A549 (cell line): ENCODE data around the gene ZNF697. TPM values are rescaled to one million over a fixed set of nuclear protein-coding genes. Genes with fewer than 3 reads are reported as not detected.

Experiments
- ATAC-seq, 2 experiments: fragments of 200-7000 bp in 1 of 2; fragments of >200 bp in 1 of 2; cut with Nextera tagmentation in 1 of 2; cut with Tn5 transposase in 1 of 2; 3 replicates each; pipeline versions ENCODE4 v1.8.0 to v1.9.1; 2018 to 2020; ENCODE audit warnings: mild to moderate bottlenecking in 1 of 2, moderate library complexity in 1 of 2
- CTCF ChIA-PET: fragments of 300-600 bp; sonication (Branson Sonifier 250); formaldehyde crosslinking; extraction: SDS; loops from one replicate; lab custom pipeline; 2021; ENCODE audit warnings: antibody characterized with exemption, inconsistent platforms; lab: Yijun Ruan, JAX
- POLR2A ChIA-PET: fragments of 350-600 bp; formaldehyde crosslinking; extraction: SDS; loops from one replicate; lab custom pipeline; 2021; ENCODE audit warnings: antibody characterized with exemption, inconsistent platforms; lab: Yijun Ruan, JAX
- DNase-seq, 2 experiments: peaks; one replicate each; pipeline versions ENCODE4 v3.0.0 to v3.0.0-alpha.2; 2011 to 2016; ENCODE audit warnings: low read depth in 1 of 2, low spot score in 1 of 2
- FAIRE-seq: peaks from 2 replicates; lab custom pipeline; 2011; peaks lifted over from hg19 to GRCh38; lab: Jason Lieb, UNC
- H3K27ac ChIP-seq, 2 experiments: fragments of >200 bp; sonication (Bioruptor Twin); formaldehyde crosslinking; 3 replicates each; pipeline ENCODE4 v1.5.1; 2016 to 2017
- H3K4me1 ChIP-seq: fragments of >200 bp; sonication (Bioruptor Twin); formaldehyde crosslinking; 3 replicates; pipeline ENCODE4 v1.6.1; 2016
- H3K4me2 ChIP-seq: fragments of >200 bp; sonication (Bioruptor Twin); formaldehyde crosslinking; 3 replicates; pipeline ENCODE4 v1.6.1; 2016
- H3K4me3 ChIP-seq: fragments of >200 bp; sonication (Bioruptor Twin); formaldehyde crosslinking; 3 replicates; pipeline ENCODE4 v1.5.1; 2016
- H3K9me3 ChIP-seq: fragments of >200 bp; sonication (Bioruptor Twin); formaldehyde crosslinking; 3 replicates; pipeline ENCODE4 v1.6.1; 2016
- CBX2 ChIP-seq: fragments of 200-600 bp; sonication (generic); IDR thresholded peaks from 2 replicates; pipeline ENCODE4 v1.6.1; 2016; ENCODE audit warnings: low read depth, mild to moderate bottlenecking, borderline replicate concordance
- CHD2 ChIP-seq: fragments of 150-350 bp; IDR thresholded peaks from 2 replicates; pipeline ENCODE4 v1.6.1; 2014; ENCODE audit warnings: low read length; ENCODE audit not compliant: partially characterized antibody
- EHF ChIP-seq: fragments of 250-450 bp; sonication (Bioruptor Pico); IDR thresholded peaks from 2 replicates; pipeline ENCODE4 v1.5.0; 2020; ENCODE audit warnings: mild to moderate bottlenecking
- EHMT2 ChIP-seq: fragments of 200-600 bp; sonication (generic); IDR thresholded peaks from 2 replicates; pipeline ENCODE4 v1.6.1; 2016; ENCODE audit warnings: antibody characterized with exemption, low read depth, mild to moderate bottlenecking, moderate library complexity
- FOSB ChIP-seq: fragments of 250-450 bp; sonication (Bioruptor Pico); IDR thresholded peaks from 2 replicates; pipeline ENCODE4 v1.5.0; 2020; ENCODE audit warnings: mild to moderate bottlenecking, moderate library complexity
- HDAC2 ChIP-seq: fragments of 200-600 bp; sonication (generic); IDR thresholded peaks from 2 replicates; pipeline ENCODE4 v1.6.1; 2016
- HEYL ChIP-seq: fragments of 250-450 bp; sonication (Bioruptor Pico); IDR thresholded peaks from 2 replicates; pipeline ENCODE4 v1.8.0; 2021; ENCODE audit warnings: mild to moderate bottlenecking, moderate library complexity
- JUN ChIP-seq, 2 experiments: fragments of >200 bp; sonication (Bioruptor Twin); formaldehyde crosslinking; IDR thresholded peaks; 2 replicates in 1 of 2; 3 replicates in 1 of 2; pipeline ENCODE4 v1.6.1; 2016 to 2017
- KDM5A ChIP-seq: fragments of 200-600 bp; sonication (generic); IDR thresholded peaks from 2 replicates; pipeline ENCODE4 v1.6.1; 2016; ENCODE audit warnings: antibody characterized with exemption, mild to moderate bottlenecking
- MAX ChIP-seq: IDR thresholded peaks from 2 replicates; pipeline ENCODE4 v1.6.1; 2012
- MAZ ChIP-seq: fragments of 150-350 bp; IDR thresholded peaks from 2 replicates; pipeline ENCODE4 v1.6.1; 2014; ENCODE audit warnings: antibody characterized with exemption, low read depth, low read length, borderline replicate concordance
- PBX3 ChIP-seq: IDR thresholded peaks from 2 replicates; pipeline ENCODE4 v1.6.1; 2012
- PHF8 ChIP-seq: fragments of 200-600 bp; sonication (generic); IDR thresholded peaks from 2 replicates; pipeline ENCODE4 v1.6.1; 2016; ENCODE audit warnings: low read depth, mild to moderate bottlenecking, antibody characterized with exemption, moderate library complexity, borderline replicate concordance
- RARB ChIP-seq: fragments of 250-450 bp; sonication (Bioruptor Pico); IDR thresholded peaks from 2 replicates; pipeline ENCODE4 v1.8.0; 2021; ENCODE audit warnings: mild to moderate bottlenecking, moderate library complexity
- RCOR1 ChIP-seq: fragments of 150-350 bp; IDR thresholded peaks from 2 replicates; pipeline ENCODE4 v1.6.1; 2014; ENCODE audit warnings: antibody characterized with exemption, low read length, low read depth
- RNF2 ChIP-seq: fragments of 200-600 bp; sonication (generic); IDR thresholded peaks from 2 replicates; pipeline ENCODE4 v1.6.1; 2016; ENCODE audit warnings: low read depth, mild to moderate bottlenecking, antibody characterized with exemption, moderate library complexity, borderline replicate concordance
- SREBF2 ChIP-seq: fragments of 450-650 bp; IDR thresholded peaks from 2 replicates; pipeline ENCODE4 v1.6.1; 2014; ENCODE audit warnings: mild to moderate bottlenecking, moderate library complexity
- TP53 ChIP-seq: fragments of 250-450 bp; sonication (Bioruptor Pico); IDR thresholded peaks from 2 replicates; pipeline ENCODE4 v1.5.0; 2021; ENCODE audit warnings: mild to moderate bottlenecking, moderate library complexity
- USF2 ChIP-seq: fragments of 450-650 bp; IDR thresholded peaks from 2 replicates; pipeline ENCODE4 v1.6.1; 2014; ENCODE audit warnings: antibody characterized with exemption
- ZFP36 ChIP-seq: fragments of 450-650 bp; IDR thresholded peaks from 2 replicates; pipeline ENCODE4 v1.6.1; 2014; ENCODE audit warnings: borderline replicate concordance; ENCODE audit not compliant: partially characterized antibody
- ZNF302 ChIP-seq: fragments of 250-450 bp; sonication (Bioruptor Pico); IDR thresholded peaks from 2 replicates; pipeline ENCODE4 v1.9.0; 2021; ENCODE audit warnings: inconsistent platforms, mild to moderate bottlenecking, moderate library complexity
- ZSCAN20 ChIP-seq: fragments of 250-450 bp; sonication (Bioruptor Pico); IDR thresholded peaks from 2 replicates; pipeline ENCODE4 v1.8.0; 2022; ENCODE audit warnings: mild to moderate bottlenecking, moderate library complexity
- WGBS: methylation state at CpG from one replicate; pipeline ENCODE4 v1.1.6; 2017; ENCODE audit errors: missing lambda C conversion rate; 5-methylcytosine and 5-hydroxymethylcytosine counted together
- polyA plus RNA-seq, 4 experiments: library from polyadenylated mRNA; depleted of rRNA in 3 of 4; stranded (reverse); fragments of >200 nt; fragmentation: RNase III in 1 of 4; extraction: RNeasy Plus Mini Kit Qiagen cat#74134 plus additional on column Dnase treatment in 1 of 4; gene quantifications; 2 replicates in 3 of 4; 3 replicates in 1 of 4; pipeline ENCODE4 v1.2.3, GENCODE V29; 2011 to 2017

Gene ZNF697
- polyA plus RNA-seq, 2 of the 4 experiments (the other 2 are of a cell fraction): 2.2 to 2.6 TPM

- no peaks in the 10 kb centered on the region for H3K4me1 ChIP-seq
- WGBS: 44% methylated on average over 1 of the region's 1 CpG
- TF ChIP-seq HDAC2 (no peak), ZNF302 (no peak), RNF2 (no peak)
- TF ChIP-seq, all 56 proteins: peak for 0
- DNase-seq (no peak), FAIRE-seq (no peak), ATAC-seq (no peak)
- Histone ChIP-seq H3K9me3 (no peaks in the 10 kb centered on the region), H3K27ac (no peak overlapping the region), H3K4me2 (no peak overlapping the region), H3K4me3 (no peak overlapping the region)
- ChIA-PET CTCF (interaction anchor here (1.2 to 1.4 kb wide), 2 partner anchors 22 to 38 kb away, joined by 3 to 5 read pairs; no protein-coding TSS in a partner anchor), POLR2A (no interaction called here)
Measured at GRCh38 chr1:119637710-119638109, 10.4 kb downstream of the ZNF697 start.

GRCh38 chr1:119636491-119637089, 11.5 kb downstream of the ZNF697 start:
- ATAC-seq (no peak), DNase-seq (no peak), FAIRE-seq (no peak)
- Histone ChIP-seq H3K9me3 (no peaks in the 10 kb centered on the region), H3K4me3 (no peak overlapping the region), H3K27ac (no peak overlapping the region), H3K4me1 (no peaks in the 10 kb centered on the region), H3K4me2 (no peak overlapping the region)
- POLR2A ChIA-PET: no interaction called here
- WGBS: 79% methylated on average over 4 of the region's 4 CpGs
- CTCF ChIA-PET: interaction anchor here (1.2 kb wide), 1 partner anchor 23 kb away, joined by 3 read pairs; no protein-coding TSS in a partner anchor
- TF ChIP-seq HEYL (no peak), CBX2 (no peak), PBX3 (no peak), MAX (no peak), RCOR1 (no peak), MAZ (no peak), USF2 (no peak), RARB (CRISPR knock-in tag) (no peak), FOSB (no peak)

GRCh38 chr1:119635811-119636390, 12.2 kb downstream of the ZNF697 start:
- Histone ChIP-seq H3K27ac (no peak overlapping the region), H3K4me1 (no peaks in the 10 kb centered on the region), H3K4me3 (no peak overlapping the region), H3K4me2 (no peak overlapping the region), H3K9me3 (no peaks in the 10 kb centered on the region)
- ChIA-PET POLR2A (no interaction called here), CTCF (interaction anchor here (1.5 kb wide), 1 partner anchor 37 kb away, joined by 3 read pairs; no protein-coding TSS in a partner anchor)
- WGBS: 88% methylated on average over 7 of the region's 7 CpGs
- FAIRE-seq: no peak
- no peak for DNase-seq
- TF ChIP-seq EHF (no peak), ZFP36 (no peak), SREBF2 (no peak), ZNF302 (no peak), TP53 (CRISPR knock-in tag) (no peak), PHF8 (no peak), JUN (IDR thresholded peaks at IDR 0.05) (no peak), HEYL (no peak), PBX3 (no peak), HDAC2 (no peak), KDM5A (no peak), ZSCAN20 (CRISPR knock-in tag) (no peak), CHD2 (no peak), EHMT2 (no peak), RARB (CRISPR knock-in tag) (no peak)
- no peak for ATAC-seq
